K562 (cell line): ENCODE measurements around the gene DYNC1H1. TPM values are rescaled to one million over a fixed set of nuclear protein-coding genes. Genes with fewer than 3 reads are reported as not detected.

Experiments
- ATAC-seq: fragments of 200-7000 bp; cut with Tn5 transposase; 3 replicates; pipeline ENCODE4 v1.9.1; 2020; ENCODE audit warnings: moderate library complexity
- Bru-seq: library from RNA; stranded (reverse); fragments of 400-500 nt; gene quantifications from one replicate; lab custom pipeline; 2021; lab: Mats Ljungman, UMichigan
- BruChase-seq, 2 experiments: library from RNA; stranded (reverse); fragments of 400-500 nt; gene quantifications; one replicate each; lab custom pipeline; 2021; lab: Mats Ljungman, UMichigan
- BruUV-seq: library from RNA; stranded (reverse); fragments of 400-500 nt; replicated peaks from 2 replicates; lab custom pipeline; 2021; lab: Mats Ljungman, UMichigan
- CTCF ChIA-PET: fragments of 300-600 bp; formaldehyde crosslinking; extraction: SDS; loops from one replicate; lab custom pipeline; 2021; ENCODE audit warnings: low intra/inter-chr PET ratio; lab: Yijun Ruan, JAX
- POLR2A ChIA-PET: fragments of 300-600, 350-650 bp; sonication (Branson Sonifier 250); formaldehyde crosslinking; extraction: SDS; loops from one replicate; lab custom pipeline; 2021; ENCODE audit warnings: antibody characterized with exemption, inconsistent platforms; lab: Yijun Ruan, JAX
- DNase-seq, 4 experiments: peaks; one replicate each; pipeline versions ENCODE4 v3.0.0 to v3.0.0-alpha.2; 2011 to 2018; ENCODE audit warnings: low spot score in 3 of 4, mixed read lengths in 3 of 4; ENCODE audit errors: extremely low read depth in 1 of 4
- FAIRE-seq: peaks from 2 replicates; lab custom pipeline; 2011; peaks lifted over from hg19 to GRCh38; lab: Jason Lieb, UNC
- H2AFZ ChIP-seq: 2 replicates; pipeline ENCODE4 v1.6.0; 2011; ENCODE audit warnings: low read depth, low read length, control low read depth, inconsistent platforms
- H3K27ac ChIP-seq: fragments of 200-600 bp; 3 replicates; pipeline ENCODE4 v1.8.0; 2011; ENCODE audit warnings: low read depth, mild to moderate bottlenecking, control low read depth, inconsistent platforms, low read length, moderate library complexity, mixed read lengths; ENCODE audit errors: extremely low read depth
- H3K27me3 ChIP-seq, 2 experiments: fragments of 300-600 bp in 1 of 2; 2 replicates in 1 of 2; 3 replicates in 1 of 2; pipeline versions ENCODE4 v1.6.0 to v1.8.0; 2011; ENCODE audit warnings: inconsistent platforms in 2 of 2, low read length in 2 of 2, mild to moderate bottlenecking in 1 of 2, mixed read lengths in 1 of 2, moderate library complexity in 1 of 2; ENCODE audit not compliant: control insufficient read depth in 2 of 2, insufficient read depth in 2 of 2
- H3K36me3 ChIP-seq: fragments of 300-600 bp; 3 replicates; pipeline ENCODE4 v1.8.0; 2011; ENCODE audit warnings: mild to moderate bottlenecking, low read length, inconsistent platforms; ENCODE audit not compliant: control insufficient read depth, insufficient read depth
- H3K4me1 ChIP-seq, 2 experiments: fragments of 200-600 bp in 1 of 2; replicated peaks in 1 of 2; 2 replicates in 1 of 2; 3 replicates in 1 of 2; pipeline versions ENCODE4 v1.5.1 to v1.8.0; 2011; ENCODE audit warnings: inconsistent platforms in 2 of 2, low read length in 2 of 2, mild to moderate bottlenecking in 1 of 2, mixed read lengths in 1 of 2, moderate library complexity in 1 of 2; ENCODE audit not compliant: control insufficient read depth in 2 of 2, insufficient read depth in 2 of 2
- H3K4me2 ChIP-seq: 2 replicates; pipeline ENCODE4 v1.6.1; 2011; ENCODE audit warnings: low read length, control low read depth, inconsistent platforms, mixed read lengths; ENCODE audit not compliant: insufficient read depth
- H3K4me3 ChIP-seq: fragments of 200-600 bp; sonication (generic), shearing (Covaris generic); 2 replicates; pipeline ENCODE4 v1.5.1; 2016; ENCODE audit warnings: control low read depth, inconsistent platforms
- H3K79me2 ChIP-seq: fragments of 200-600 bp; 3 replicates; pipeline ENCODE4 v1.8.0; 2011; ENCODE audit warnings: low read length, inconsistent platforms; ENCODE audit not compliant: control insufficient read depth, insufficient read depth
- H3K9ac ChIP-seq, 2 experiments: 2 replicates each; pipeline versions ENCODE4 v1.6.0 to v1.6.1; 2011; ENCODE audit warnings: low read depth in 2 of 2, low read length in 2 of 2, control low read depth in 1 of 2, inconsistent platforms in 1 of 2, mild to moderate bottlenecking in 1 of 2, mixed read lengths in 1 of 2; ENCODE audit not compliant: insufficient read depth in 1 of 2
- H3K9me1 ChIP-seq: one replicate; pipeline ENCODE4 v1.6.0; 2011; ENCODE audit warnings: inconsistent platforms, mild to moderate bottlenecking, low read length, moderate library complexity; ENCODE audit not compliant: control insufficient read depth, insufficient read depth
- H3K9me3 ChIP-seq: replicated peaks from 2 replicates; pipeline ENCODE4 v1.5.1; 2011; ENCODE audit warnings: low read depth, low read length, inconsistent platforms; ENCODE audit not compliant: control insufficient read depth, insufficient read depth
- H4K20me1 ChIP-seq: replicated peaks from 2 replicates; pipeline ENCODE4 v1.6.1; 2011; ENCODE audit warnings: low read length, inconsistent platforms, mixed read lengths; ENCODE audit not compliant: control insufficient read depth, insufficient read depth
- CTBP1 ChIP-seq: fragments of 450-650 bp; IDR thresholded peaks from 2 replicates; pipeline ENCODE4 v1.6.1; 2016; ENCODE audit warnings: borderline replicate concordance
- FOXK1 ChIP-seq: sonication (generic); formaldehyde crosslinking; IDR thresholded peaks from 2 replicates; pipeline ENCODE4 v1.8.0; 2022; ENCODE audit warnings: missing genetic modification reagents, mild to moderate bottlenecking, borderline replicate concordance
- PCBP1 ChIP-seq: fragments of 200-400 bp; formaldehyde crosslinking; IDR thresholded peaks from 2 replicates; pipeline ENCODE4 v1.6.1; 2018; ENCODE audit warnings: mild to moderate bottlenecking, low read depth, low read length; ENCODE audit not compliant: poor library complexity, severe bottlenecking
- SREBF2 ChIP-seq: sonication (generic); formaldehyde crosslinking; IDR thresholded peaks from 2 replicates; pipeline ENCODE4 v1.4.0; 2020; ENCODE audit warnings: mild to moderate bottlenecking, missing genetic modification reagents
- TCFL5 ChIP-seq: fragments of 250-450 bp; sonication (Bioruptor Pico); conservative IDR thresholded peaks from 2 replicates; pipeline ENCODE4 v1.6.1; 2021; ENCODE audit warnings: mild to moderate bottlenecking, moderate library complexity, matching md5 sums
- ZNF165 ChIP-seq: fragments of 250-450 bp; sonication (Bioruptor Pico); IDR thresholded peaks from 2 replicates; pipeline ENCODE4 v1.4.0; 2020; ENCODE audit warnings: borderline replicate concordance
- ZNF217 ChIP-seq: sonication (generic); formaldehyde crosslinking; IDR thresholded peaks from 2 replicates; pipeline ENCODE4 v1.8.0; 2022; ENCODE audit warnings: mild to moderate bottlenecking, missing genetic modification reagents
- ZNF41 ChIP-seq: fragments of 250-450 bp; sonication (Bioruptor Pico); conservative IDR thresholded peaks from 2 replicates; pipeline ENCODE4 v1.4.0; 2020; ENCODE audit warnings: mild to moderate bottlenecking
- ZNF717 ChIP-seq: fragments of 250-450 bp; sonication (Bioruptor Pico); IDR thresholded peaks from 2 replicates; pipeline ENCODE4 v1.5.0; 2021
- WGBS: fragments of 100-300 bp; shearing (Covaris generic); methylation state at CpG from one replicate; pipeline ENCODE4 v1.1.6; 2016; ENCODE audit warnings: low coverage, mixed read lengths; ENCODE audit not compliant: insufficient coverage; ENCODE audit errors: missing lambda C conversion rate; 5-methylcytosine and 5-hydroxymethylcytosine counted together
- in situ Hi-C: fragments of 300-500 bp; cut with MboI; formaldehyde crosslinking; loops from 4 replicates; pipeline ENCODE4 v1.15.0; 2018; ENCODE audit warnings: inconsistent platforms, mixed read lengths
- intact Hi-C: fragments of 100-400 bp; cut with micrococcal nuclease; formaldehyde crosslinking; loops from 2 replicates; pipeline ENCODE4 v1.14.2; 2022
- long read RNA-seq, 3 experiments: library from polyadenylated mRNA in 2 of 3; library from RNA in 1 of 3; unstranded in 2 of 3; stranded (forward) in 1 of 3; transcript quantifications; one replicate each; pipeline ENCODE4 v2.0.0, GENCODE V29; 2019 to 2022
- polyA minus RNA-seq, 3 experiments: library from RNA; depleted of rRNA, polyadenylated mRNA; stranded (reverse); fragments of >200 nt; gene quantifications; 2 replicates each; pipeline ENCODE4 v1.2.3, GENCODE V29; 2011
- polyA plus RNA-seq, 8 experiments: library from polyadenylated mRNA; depleted of rRNA in 4 of 8; stranded (reverse) in 5 of 8; unstranded in 3 of 8; fragments of >200 nt; fragmentation: Nextera tagmentation in 2 of 8; fragmentation: Illumina TruSeq in 1 of 8; extraction: Ambion mirVana in 2 of 8; extraction: Trizol in 1 of 8; gene quantifications; 2 replicates each; pipeline versions ENCODE4 v1.2.1 to v1.2.3, GENCODE V29; 2011 to 2014; ENCODE audit warnings: inconsistent platforms in 1 of 8, missing spikeins in 1 of 8
- total RNA-seq, 7 experiments: library from RNA; depleted of rRNA in 6 of 7; stranded (reverse); fragments of >200 nt in 6 of 7; fragmentation: Illumina TruSeq in 2 of 7; extraction: Trizol in 2 of 7; gene quantifications; 2 replicates each; pipeline versions ENCODE4 v1.2.1 to v1.2.3, GENCODE V29; 2011 to 2021; ENCODE audit warnings: low replicate concordance in 1 of 7
- TF ChIP-seq, protein P1 (sequence below), 2 experiments: fragments of 150-350 bp in 1 of 2; IDR thresholded peaks; 2 replicates each; pipeline ENCODE4 v1.6.1; 2012 to 2016; ENCODE audit warnings: low read depth in 2 of 2, low read length in 2 of 2, mild to moderate bottlenecking in 1 of 2, moderate library complexity in 1 of 2
- TF ChIP-seq, protein P2 (sequence below): sonication (generic); formaldehyde crosslinking; IDR thresholded peaks from 2 replicates; pipeline ENCODE4 v1.8.0; 2022; ENCODE audit warnings: mild to moderate bottlenecking, missing genetic modification reagents

DYNC1H1 gene
- 696 and 788 TPM in 2 replicates for total RNA-seq (2011; cell fraction: chromatin; rRNA removed; ENCODE audit: low replicate concordance)
- 257 and 323 TPM in 2 replicates for total RNA-seq (2011; cell fraction: nucleolus; rRNA removed)
- total RNA-seq (2011; cell fraction: nucleoplasm; rRNA removed): 362 and 396 TPM in 2 replicates
- total RNA-seq (2014; rRNA removed): 193 and 202 TPM in 2 replicates
- total RNA-seq (2014; rRNA removed; fragmentation: Illumina TruSeq; extraction: Trizol): 126 and 128 TPM in 2 replicates
- total RNA-seq (2015; rRNA removed; fragmentation: Illumina TruSeq; extraction: Trizol): 115 and 120 TPM in 2 replicates
- 320 and 335 TPM in 2 replicates for total RNA-seq (2021)
- polyA plus RNA-seq (2011; rRNA removed): 52.4 and 68.0 TPM in 2 replicates
- polyA plus RNA-seq (2011; cell fraction: cytosol; rRNA removed): 95.8 and 115 TPM in 2 replicates
- polyA plus RNA-seq (2011; cell fraction: nucleus; rRNA removed): 211 and 277 TPM in 2 replicates
- 149 and 168 TPM in 2 replicates for polyA plus RNA-seq (2012)
- polyA plus RNA-seq (2014; fragmentation: Illumina TruSeq; extraction: Trizol): 144 and 150 TPM in 2 replicates
- polyA plus RNA-seq (2014; fragmentation: Nextera tagmentation; extraction: Ambion mirVana): 10 to 100 TPM; 31.9 to 35.9 TPM
- polyA plus RNA-seq (2014; rRNA removed): 85.1 and 95.4 TPM in 2 replicates
- polyA minus RNA-seq (2011; rRNA and poly(A)+ RNA removed): 267 and 271 TPM in 2 replicates
- polyA minus RNA-seq (2011; cell fraction: cytosol; rRNA and poly(A)+ RNA removed): 299 and 452 TPM in 2 replicates
- polyA minus RNA-seq (2011; cell fraction: nucleus; rRNA and poly(A)+ RNA removed): 110 and 238 TPM in 2 replicates
- percentile 80 among the genes with signal in this experiment for Bru-seq, nascent RNA
- BruChase-seq, experiment 1, labeled RNA remaining after a 2-hour chase: percentile 81 among the genes with signal in this experiment
- percentile 93 among the genes with signal in this experiment for BruChase-seq, experiment 2, labeled RNA remaining after a 6-hour chase
- long read RNA-seq, experiment 1, transcript DYNC1H1-226 (13 exons, 2,163 nt): major isoform, 7 of 251 reads
- long read RNA-seq, experiment 1, partial matches to known transcripts: 218 of 251 reads
- long read RNA-seq, experiment 1, other reads (novel, unspliced or antisense): 26 of 251 reads
- long read RNA-seq, experiment 2, partial matches to known transcripts: 56 of 73 reads
- long read RNA-seq, experiment 2, other reads (novel, unspliced or antisense): 15 of 73 reads
- long read RNA-seq, experiment 3, partial matches to known transcripts: 31 of 32 reads
- long read RNA-seq, experiment 3, other reads (novel, unspliced or antisense): 0 of 32 reads

DNA sequence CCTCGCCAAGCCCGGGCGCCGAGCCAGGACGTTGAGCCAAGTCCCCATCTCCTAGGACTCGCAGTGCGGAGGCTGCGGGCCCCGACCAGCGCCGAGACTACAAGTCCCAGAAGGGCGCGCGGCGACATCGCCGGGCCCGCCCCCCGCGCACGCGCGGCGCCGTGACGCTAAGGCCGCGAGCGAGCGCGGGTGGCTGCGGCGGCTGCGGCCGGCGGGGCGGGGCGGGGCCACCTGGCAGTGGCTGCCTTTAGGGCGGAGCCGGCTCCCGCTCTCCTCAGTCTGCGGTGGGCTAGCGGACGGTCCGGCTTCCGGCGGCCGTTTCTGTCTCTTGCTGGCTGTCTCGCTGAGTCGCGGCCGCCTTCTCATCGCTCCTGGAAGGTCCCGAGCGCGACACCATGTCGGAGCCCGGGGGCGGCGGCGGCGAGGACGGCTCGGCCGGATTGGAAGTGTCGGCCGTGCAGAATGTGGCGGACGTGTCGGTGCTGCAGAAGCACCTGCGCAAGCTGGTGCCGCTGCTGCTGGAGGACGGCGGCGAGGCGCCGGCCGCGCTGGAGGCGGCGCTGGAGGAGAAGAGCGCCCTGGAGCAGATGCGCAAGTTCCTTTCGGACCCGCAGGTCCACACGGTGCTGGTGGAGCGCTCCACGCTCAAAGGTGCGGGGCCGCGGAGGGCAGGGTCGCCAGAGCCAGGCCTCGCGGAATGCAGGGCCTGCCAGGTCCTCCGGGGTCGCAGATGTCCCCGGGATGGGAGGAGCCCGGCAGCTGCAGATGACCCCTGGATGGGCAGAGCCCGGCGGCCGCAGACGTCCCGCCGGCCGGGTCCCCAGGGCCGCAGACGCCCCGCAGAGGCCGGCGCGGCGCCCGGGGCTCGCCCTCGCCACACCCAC lies at the start of gene DYNC1H1:
TSS of gene DYNC1H1 (plus strand) at position 277 of the 884 bp plus-strand sequence. CDS start at position 396, 119 bp downstream.
- ATAC-seq (peak; percentile 87), DNase-seq (peak; percentile 88 to 93 (median 88)), FAIRE-seq (no peak)
- H3K4me2 ChIP-seq: peak within 1 kb of the TSS; percentile 87
- H3K79me2 ChIP-seq: peaks cover 50% of the 10 kb centered on the region
- H3K9me1 ChIP-seq: no peaks in the 10 kb centered on the region
- peak within 1 kb of the TSS; percentile 82 for H2AFZ ChIP-seq
- H3K4me1 ChIP-seq: peaks cover 34 to 39% of the 10 kb centered on the region in 2 experiments
- ChIA-PET CTCF (interaction anchor here (0.6 kb wide), 1 partner anchor 74 kb away, joined by 8 read pairs; no protein-coding TSS in a partner anchor), POLR2A (interaction anchor here (0.5 to 1.4 kb wide), 4 partner anchors 36 to 816 kb away, joined by 3 to 6 read pairs (median 3); no protein-coding TSS in a partner anchor)
- peak within 1 kb of the TSS; percentile 96 for H3K4me3 ChIP-seq
- in situ Hi-C loops (loop anchor here (5.0 kb wide), 1 partner anchor 353 kb away; the partner anchor contains the start of gene ZNF839), intact Hi-C loops (loop anchor here (5.0 to 10.0 kb wide), 3 partner anchors 83 to 540 kb away; partner anchors contain the start of genes ANKRD9 and ZNF839)
- TSS peak; percentile 53 for BruUV-seq
- H3K27ac ChIP-seq: peak within 1 kb of the TSS; percentile 76
- H4K20me1 ChIP-seq: no peaks in the 10 kb centered on the region
- H3K36me3 ChIP-seq: peaks cover 23% of the 10 kb centered on the region; the same call in 2 of the 3 replicates
- H3K9ac ChIP-seq: peak within 1 kb of the TSS; percentile 77 to 97
- WGBS: 1% methylated on average over 41 of the region's 115 CpGs
- no peaks in the 10 kb centered on the region for H3K27me3 ChIP-seq
- H3K9me3 ChIP-seq: no peaks in the 10 kb centered on the region
- TF ChIP-seq ZNF41 (no peak), FOXK1 (CRISPR knock-in tag) (no peak), SREBF2 (CRISPR knock-in tag) (no peak), ZNF217 (CRISPR knock-in tag) (no peak), ZNF165 (no peak), ZNF717 (CRISPR knock-in tag) (no peak), CTBP1 (0 out of 2 replicates have a peak, but pooled peaks have one; percentile 52), PCBP1 (no peak), TCFL5 (CRISPR knock-in tag) (no peak)
- TF ChIP-seq, protein P1, sequence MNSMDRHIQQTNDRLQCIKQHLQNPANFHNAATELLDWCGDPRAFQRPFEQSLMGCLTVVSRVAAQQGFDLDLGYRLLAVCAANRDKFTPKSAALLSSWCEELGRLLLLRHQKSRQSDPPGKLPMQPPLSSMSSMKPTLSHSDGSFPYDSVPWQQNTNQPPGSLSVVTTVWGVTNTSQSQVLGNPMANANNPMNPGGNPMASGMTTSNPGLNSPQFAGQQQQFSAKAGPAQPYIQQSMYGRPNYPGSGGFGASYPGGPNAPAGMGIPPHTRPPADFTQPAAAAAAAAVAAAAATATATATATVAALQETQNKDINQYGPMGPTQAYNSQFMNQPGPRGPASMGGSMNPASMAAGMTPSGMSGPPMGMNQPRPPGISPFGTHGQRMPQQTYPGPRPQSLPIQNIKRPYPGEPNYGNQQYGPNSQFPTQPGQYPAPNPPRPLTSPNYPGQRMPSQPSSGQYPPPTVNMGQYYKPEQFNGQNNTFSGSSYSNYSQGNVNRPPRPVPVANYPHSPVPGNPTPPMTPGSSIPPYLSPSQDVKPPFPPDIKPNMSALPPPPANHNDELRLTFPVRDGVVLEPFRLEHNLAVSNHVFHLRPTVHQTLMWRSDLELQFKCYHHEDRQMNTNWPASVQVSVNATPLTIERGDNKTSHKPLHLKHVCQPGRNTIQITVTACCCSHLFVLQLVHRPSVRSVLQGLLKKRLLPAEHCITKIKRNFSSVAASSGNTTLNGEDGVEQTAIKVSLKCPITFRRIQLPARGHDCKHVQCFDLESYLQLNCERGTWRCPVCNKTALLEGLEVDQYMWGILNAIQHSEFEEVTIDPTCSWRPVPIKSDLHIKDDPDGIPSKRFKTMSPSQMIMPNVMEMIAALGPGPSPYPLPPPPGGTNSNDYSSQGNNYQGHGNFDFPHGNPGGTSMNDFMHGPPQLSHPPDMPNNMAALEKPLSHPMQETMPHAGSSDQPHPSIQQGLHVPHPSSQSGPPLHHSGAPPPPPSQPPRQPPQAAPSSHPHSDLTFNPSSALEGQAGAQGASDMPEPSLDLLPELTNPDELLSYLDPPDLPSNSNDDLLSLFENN (IDR thresholded peaks at IDR 0.05; ENCODE audit: low read depth in 2 of 2, low read length in 2 of 2): no peak
- TF ChIP-seq, protein P2, sequence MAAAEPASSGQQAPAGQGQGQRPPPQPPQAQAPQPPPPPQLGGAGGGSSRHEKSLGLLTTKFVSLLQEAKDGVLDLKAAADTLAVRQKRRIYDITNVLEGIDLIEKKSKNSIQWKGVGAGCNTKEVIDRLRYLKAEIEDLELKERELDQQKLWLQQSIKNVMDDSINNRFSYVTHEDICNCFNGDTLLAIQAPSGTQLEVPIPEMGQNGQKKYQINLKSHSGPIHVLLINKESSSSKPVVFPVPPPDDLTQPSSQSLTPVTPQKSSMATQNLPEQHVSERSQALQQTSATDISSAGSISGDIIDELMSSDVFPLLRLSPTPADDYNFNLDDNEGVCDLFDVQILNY: no peak
